HG03159 (cell line): ENCODE measurements around the gene R3HDM2.
"Not testable (repeated sequence)": the region's sequence is repeated elsewhere in the genome, so short reads cannot be mapped to it uniquely, and the experiment has no call there.

Experiments used
- ATAC-seq: cut with Tn5 transposase; IDR thresholded peaks from one replicate; pipeline ENCODE4 v1.9.1; 2021; ENCODE audit warnings: mild to moderate bottlenecking, moderate library complexity; ENCODE audit not compliant: unreplicated experiment

The R3HDM2 gene

GRCh38 chr12:57276935-57277563 lies 153.8 kb downstream of the R3HDM2 start:
- ATAC-seq: no peak

DNA sequence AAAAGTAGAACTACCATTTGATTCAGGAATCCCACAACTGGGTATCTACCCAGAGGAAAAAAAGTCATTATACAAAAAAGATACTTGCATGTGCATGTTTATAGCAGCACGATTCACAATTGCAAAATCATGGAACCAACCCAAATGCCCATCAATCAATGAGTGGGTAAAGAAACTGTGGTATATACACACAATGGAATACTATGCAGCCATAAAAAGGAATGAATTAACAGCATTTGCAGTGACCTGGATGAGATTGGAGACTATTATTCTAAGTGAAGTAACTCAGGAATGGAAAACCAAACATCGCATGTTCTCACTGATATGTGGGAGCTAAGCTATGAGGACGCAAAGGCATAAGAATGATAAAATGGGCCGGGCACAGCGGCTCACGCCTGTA lies 154.6 kb downstream of the R3HDM2 start:
- ATAC-seq: not testable (repeated sequence)

GRCh38 chr12:57273516-57273915 lies 157.3 kb downstream of the R3HDM2 start:
- no peak for ATAC-seq

DNA sequence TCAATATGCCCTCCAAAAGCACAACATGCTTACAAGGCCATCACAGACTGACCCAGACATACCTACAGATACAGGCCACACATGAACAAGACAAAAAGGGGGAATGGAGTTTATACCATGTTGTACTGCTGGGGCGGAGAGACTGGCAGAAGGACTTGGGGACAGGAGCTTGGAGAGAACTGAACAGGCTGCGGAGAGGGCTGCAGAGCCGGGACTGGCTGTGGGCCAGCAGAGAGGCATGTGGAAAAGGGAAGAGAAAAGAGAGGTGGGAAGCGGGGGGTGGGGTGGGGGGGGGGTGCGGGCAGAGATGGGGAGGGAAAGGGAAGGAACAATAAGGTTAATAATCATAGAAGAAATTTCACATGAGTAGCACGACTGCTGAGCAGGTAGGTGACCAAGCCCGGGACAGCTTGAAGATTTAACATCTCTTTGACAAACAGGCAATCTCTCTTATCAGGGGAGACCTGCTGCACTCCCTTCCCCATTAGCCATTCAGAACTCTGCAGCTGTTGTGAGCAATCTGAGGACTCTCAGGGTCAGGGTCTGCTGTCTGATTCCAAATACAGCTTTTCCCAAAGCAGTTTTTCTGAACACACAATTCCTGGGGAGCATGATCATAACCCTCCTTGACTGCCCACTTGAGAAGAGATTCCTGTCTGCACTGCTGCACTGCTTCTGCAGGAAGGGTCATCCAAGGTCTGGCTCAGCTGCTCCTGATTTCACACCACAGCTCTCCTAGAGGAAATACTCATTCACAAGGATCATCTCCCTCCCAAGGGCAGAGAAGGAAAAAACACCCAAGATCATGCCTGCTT lies 158.3 kb downstream of the R3HDM2 start:
- ATAC-seq: no peak

- ATAC-seq: no peak
These were observed 159.8 kb downstream of the R3HDM2 start for GRCh38 chr12:57270966-57271470.

DNA sequence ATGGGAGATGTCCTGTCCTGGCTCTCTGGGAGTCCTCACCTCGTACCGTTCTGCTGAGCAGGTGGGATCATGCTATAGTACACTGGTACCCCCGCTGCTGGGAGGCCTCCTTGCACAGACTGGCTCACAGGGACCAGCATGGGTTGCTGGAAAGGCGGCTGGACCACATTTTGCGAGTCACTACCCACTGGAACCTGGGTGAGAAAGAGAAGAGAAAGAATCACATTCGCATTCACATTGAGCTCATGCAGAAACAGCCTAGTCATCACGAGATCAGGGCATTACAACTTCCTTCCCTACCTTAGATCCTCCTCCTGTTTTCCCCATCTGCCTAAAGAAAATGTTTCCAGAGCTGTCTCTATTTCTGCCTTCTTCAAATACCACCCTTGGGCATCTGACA lies 162.6 kb downstream of the R3HDM2 start:
- no peak for ATAC-seq

- ATAC-seq: no peak
These were observed 164.2 kb downstream of the R3HDM2 start for GRCh38 chr12:57266681-57267080.

- ATAC-seq: no peak
These were observed 167.7 kb downstream of the R3HDM2 start for GRCh38 chr12:57263096-57263495.

- no peak for ATAC-seq
These were observed 168.6 kb downstream of the R3HDM2 start for GRCh38 chr12:57262126-57262822.

- no peak for ATAC-seq
These were observed 169.4 kb downstream of the R3HDM2 start for GRCh38 chr12:57261428-57261865.

- no peak for ATAC-seq
These were observed 170.5 kb downstream of the R3HDM2 start for GRCh38 chr12:57260366-57260765.

GRCh38 chr12:57258977-57259970 lies 171.6 kb downstream of the R3HDM2 start:
- ATAC-seq: no peak

GRCh38 chr12:57255916-57256315 lies 174.9 kb downstream of the R3HDM2 start:
- no peak for ATAC-seq

DNA sequence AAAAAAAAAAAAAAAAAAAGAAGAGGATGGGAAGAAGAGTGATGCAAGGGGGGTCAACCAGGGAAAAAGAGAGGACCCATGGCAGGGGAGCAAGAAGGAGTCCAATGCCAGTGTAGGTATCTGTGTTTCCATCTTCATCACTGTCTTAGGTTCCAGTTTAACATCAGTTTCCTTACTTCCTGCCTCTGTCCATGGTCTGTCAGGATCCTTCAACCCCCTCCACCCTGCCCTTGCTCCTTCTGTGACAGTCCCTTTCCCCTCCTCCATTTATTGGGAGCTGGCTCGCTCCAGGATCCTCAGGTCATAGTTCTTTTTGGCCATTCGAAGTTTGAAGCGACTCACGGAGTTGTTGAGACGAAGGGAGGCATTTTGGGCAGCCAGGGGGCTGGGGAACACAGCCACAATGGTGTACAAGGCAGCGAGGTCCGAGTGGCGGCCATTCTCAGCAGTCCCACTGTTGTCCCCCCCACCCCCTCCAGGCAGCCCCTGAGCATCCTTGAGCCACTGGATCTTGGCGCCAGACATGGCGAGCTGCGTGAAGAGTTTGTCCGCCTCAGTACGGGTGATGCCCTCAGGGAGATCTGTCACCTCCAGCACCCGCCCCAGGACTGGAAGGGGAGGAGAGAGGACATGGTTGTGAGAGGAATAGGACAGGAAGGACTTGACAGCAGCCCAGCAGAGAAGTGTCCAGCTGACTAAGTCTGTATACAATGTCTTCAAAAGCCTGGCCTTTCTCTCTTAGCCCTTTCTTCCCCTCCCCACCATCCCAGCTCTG lies 176.2 kb downstream of the R3HDM2 start:
- ATAC-seq: no peak

DNA sequence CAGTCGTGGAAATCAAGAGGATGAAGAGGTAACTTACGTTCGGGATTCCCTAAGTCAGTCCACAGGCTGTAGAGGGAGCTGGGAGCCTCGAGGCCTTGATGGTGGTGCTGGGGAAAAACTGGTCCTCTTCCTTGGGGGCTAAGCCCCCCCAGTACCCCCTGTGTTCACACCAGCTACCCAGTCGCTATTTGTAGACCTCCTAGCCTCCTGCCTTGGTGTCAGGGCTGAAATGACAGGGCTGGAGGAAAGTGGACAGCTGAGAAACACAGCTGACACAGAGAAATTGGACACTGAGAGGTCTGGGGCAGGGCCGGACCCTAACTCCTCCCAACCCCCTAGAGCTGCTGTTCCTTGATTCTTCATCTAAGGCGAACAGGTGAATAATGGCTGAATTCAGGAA lies 179.9 kb downstream of the R3HDM2 start, which contains the start of gene STAC3:
Gene STAC3 (minus strand): TSS at position 232 of the 400 bp plus-strand sequence. CDS start 1,551 bp downstream, outside the sequence.
- no peak for ATAC-seq

- no peak for ATAC-seq
These were observed 180.3 kb downstream of the R3HDM2 start for GRCh38 chr12:57250541-57250940.

- ATAC-seq: no peak
These were observed 181.7 kb downstream of the R3HDM2 start for GRCh38 chr12:57248934-57249742.

GRCh38 chr12:57247041-57247440 lies 183.8 kb downstream of the R3HDM2 start:
- ATAC-seq: no peak

DNA sequence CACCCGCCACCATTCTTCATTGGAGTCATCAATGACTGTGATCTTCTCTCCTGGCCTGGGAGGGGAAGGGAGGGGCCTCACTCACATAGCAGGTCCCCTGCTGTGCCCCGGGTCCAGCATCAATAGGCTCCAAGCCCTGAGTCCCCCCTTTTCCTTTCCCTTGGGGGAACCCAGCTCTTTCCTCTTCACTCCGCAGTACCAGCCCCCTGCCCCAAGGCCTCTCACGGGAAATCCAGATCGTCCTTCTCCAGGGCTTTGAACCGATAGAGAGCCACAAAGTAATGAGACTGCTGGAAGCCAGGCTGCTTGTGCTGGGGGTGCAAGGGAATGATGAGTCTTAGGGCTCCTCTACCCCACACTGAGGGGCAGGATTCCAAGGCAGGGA lies 186.5 kb downstream of the R3HDM2 start:
- ATAC-seq: no peak
